ENCODE data around the gene HOXA7. TPM values are rescaled to one million over a fixed set of nuclear protein-coding genes. Genes with fewer than 3 reads are reported as not detected.

The HOXA7 gene
- total and polyA plus RNA-seq, 4 donors, result 1.0 to 2.2 (median 1.4) TPM

GRCh38 chr7:27153526-27153925 lies 2.9 kb downstream of the HOXA7 start:
- Histone ChIP-seq H3K4me3 (no peak overlapping the region), H3K9ac (ENCODE audit: insufficient read depth in 1 of 2, low read length in 2 of 2) (no peak overlapping the region), H3K27ac (ENCODE audit: low read depth in 1 of 2, low read length in 1 of 2) (no peak overlapping the region), H3K9me3 (ENCODE audit: control insufficient read depth in 4 of 4, insufficient read depth in 3 of 4, low read length in 3 of 4) (peaks cover 0 to under 1% (median 0%) of the 10 kb centered on the region in 4 donors), H3K27me3 (ENCODE audit: control insufficient read depth in 3 of 3, insufficient read depth in 3 of 3, low read length in 2 of 3) (peaks cover 0 to 82% (median 48%) of the 10 kb centered on the region in 3 donors), H3K36me3 (ENCODE audit: control insufficient read depth in 4 of 4, insufficient read depth in 4 of 4, low read length in 4 of 4) (no peaks in the 10 kb centered on the region), H3K4me1 (ENCODE audit: control insufficient read depth in 5 of 5, insufficient read depth in 5 of 5, low read length in 5 of 5) (peaks cover 0 to 50% (median 4%) of the 10 kb centered on the region in 5 donors)
- no peak for ATAC-seq (ENCODE audit: insufficient read depth, low FRiP score)
- DNase-seq, result no peak
- TF ChIP-seq CTCF (IDR thresholded peaks at IDR 0.05; ENCODE audit: control extremely low read depth, extremely low read depth), result no peak
- WGBS, 2 donors, result 70 to 80% methylated on average over 3 of the region's 3 CpGs

GRCh38 chr7:27152816-27153442 lies 3.5 kb downstream of the HOXA7 start:
- Histone ChIP-seq H3K9ac (ENCODE audit: insufficient read depth in 1 of 2, low read length in 2 of 2) (peak overlapping the region; percentile 37 to 91), H3K36me3 (ENCODE audit: control insufficient read depth in 4 of 4, insufficient read depth in 4 of 4, low read length in 4 of 4) (no peaks in the 10 kb centered on the region), H3K4me1 (ENCODE audit: control insufficient read depth in 5 of 5, insufficient read depth in 5 of 5, low read length in 5 of 5) (peaks cover 0 to 56% (median 8%) of the 10 kb centered on the region in 5 donors), H3K27ac (ENCODE audit: low read depth in 1 of 2, low read length in 1 of 2) (peak overlapping the region in 1 of 2 donors; percentile 62), H3K9me3 (ENCODE audit: control insufficient read depth in 4 of 4, insufficient read depth in 3 of 4, low read length in 3 of 4) (peaks cover 0 to 2% (median 0%) of the 10 kb centered on the region in 4 donors), H3K27me3 (ENCODE audit: control insufficient read depth in 3 of 3, insufficient read depth in 3 of 3, low read length in 2 of 3) (peaks cover 0 to 80% (median 42%) of the 10 kb centered on the region in 3 donors), H3K4me3 (no peak overlapping the region)
- no peak for TF ChIP-seq CTCF (IDR thresholded peaks at IDR 0.05; ENCODE audit: control extremely low read depth, extremely low read depth)
- 16 to 41% methylated on average over 22 of the region's 22 CpGs for WGBS, 2 donors
- ATAC-seq (ENCODE audit: insufficient read depth, low FRiP score) (no peak), DNase-seq (no peak)

GRCh38 chr7:27151931-27152815 lies 4.3 kb downstream of the HOXA7 start, which contains the start of gene HOXA3:
Gene HOXA3, minus strand, starts transcription at chr7:27152583. Its CDS starts 41,943 bp downstream, at chr7:27110640.
- 5 to 16% methylated on average over 45 to 53 of the region's 53 CpGs for WGBS, 2 donors
- Histone ChIP-seq H3K9me3 (ENCODE audit: control insufficient read depth in 4 of 4, insufficient read depth in 3 of 4, low read length in 3 of 4) (peaks cover 0 to 2% (median 0%) of the 10 kb centered on the region in 4 donors), H3K4me1 (ENCODE audit: control insufficient read depth in 5 of 5, insufficient read depth in 5 of 5, low read length in 5 of 5) (peaks cover 0 to 57% (median 8%) of the 10 kb centered on the region in 5 donors), H3K36me3 (ENCODE audit: control insufficient read depth in 4 of 4, insufficient read depth in 4 of 4, low read length in 4 of 4) (no peaks in the 10 kb centered on the region), H3K27me3 (ENCODE audit: control insufficient read depth in 3 of 3, insufficient read depth in 3 of 3, low read length in 2 of 3) (peaks cover 0 to 72% (median 37%) of the 10 kb centered on the region in 3 donors), H3K27ac (ENCODE audit: low read depth in 1 of 2, low read length in 1 of 2) (peak within 1 kb of the TSS in 1 of 2 donors; percentile 62), H3K9ac (ENCODE audit: insufficient read depth in 1 of 2, low read length in 2 of 2) (peak within 1 kb of the TSS; percentile 43 to 91), H3K4me3 (peak within 1 kb of the TSS; percentile 16)
- ATAC-seq (ENCODE audit: insufficient read depth, low FRiP score) (no peak), DNase-seq (peak; percentile 82 to 93 (median 90))
- TF ChIP-seq CTCF (IDR thresholded peaks at IDR 0.05; ENCODE audit: control extremely low read depth, extremely low read depth), result no peak
